Endothelial cell (in vitro differentiated cells): ENCODE measurements around the gene ARRB1. TPM values are rescaled to one million over a fixed set of nuclear protein-coding genes. Genes with fewer than 3 reads are reported as not detected.
A peak's percentile ranks its signal among the peaks of the same experiment; 100 is the strongest.

Experiments
- DNase-seq: peaks from one replicate; pipeline ENCODE4 v3.0.0; 2021; ENCODE audit warnings: low spot score
- H3K27ac Mint-ChIP-seq: one replicate; pipeline ENCODE4 v1.8.0; 2021; ENCODE audit warnings: mixed read lengths, inconsistent platforms; ENCODE audit not compliant: unreplicated experiment
- H3K27me3 Mint-ChIP-seq: one replicate; pipeline ENCODE4 v1.8.0; 2021; ENCODE audit warnings: mild to moderate bottlenecking, moderate library complexity, mixed read lengths, inconsistent platforms; ENCODE audit not compliant: unreplicated experiment
- H3K36me3 Mint-ChIP-seq: one replicate; pipeline ENCODE4 v1.8.0; 2021; ENCODE audit warnings: mild to moderate bottlenecking, low read depth, mixed read lengths, inconsistent platforms; ENCODE audit not compliant: unreplicated experiment
- H3K4me1 Mint-ChIP-seq: one replicate; pipeline ENCODE4 v1.8.0; 2021; ENCODE audit warnings: mild to moderate bottlenecking, mixed read lengths, inconsistent platforms; ENCODE audit not compliant: unreplicated experiment
- H3K4me3 Mint-ChIP-seq: one replicate; pipeline ENCODE4 v1.8.0; 2021; ENCODE audit warnings: mild to moderate bottlenecking, mixed read lengths, inconsistent platforms; ENCODE audit not compliant: unreplicated experiment
- H3K9me3 Mint-ChIP-seq: one replicate; pipeline ENCODE4 v1.8.0; 2021; ENCODE audit warnings: mixed read lengths, inconsistent platforms; ENCODE audit not compliant: unreplicated experiment
- CTCF ChIP-seq: fragments of 200-600 bp; sonication (generic); IDR thresholded peaks from one replicate; pipeline ENCODE4 v1.5.0; 2021; ENCODE audit warnings: antibody characterized with exemption; ENCODE audit not compliant: unreplicated experiment
- total RNA-seq: library from RNA; stranded (reverse); fragmentation: NEBNext Ultra II Directional; extraction: Animal tissue kit (Norgen Biotek cat#: 25700); gene quantifications from one replicate; pipeline ENCODE4 v1.2.1, GENCODE V29; 2021; ENCODE audit not compliant: unreplicated experiment

Gene ARRB1
- total RNA-seq, 1 donor from 2014 or later, result 197 TPM

GRCh38 chr11:75240311-75241035, 111.0 kb downstream of the ARRB1 start, which contains the start of gene TPBGL:
Gene TPBGL (plus strand): TSS chr11:75240774. CDS start chr11:75241050, 276 bp downstream.
- peak; percentile 30 for DNase-seq
- Mint-ChIP-seq H3K9me3 (no peaks in the 10 kb centered on the region), H3K4me1 (peaks cover 17% of the 10 kb centered on the region), H3K27me3 (peaks cover 23% of the 10 kb centered on the region), H3K4me3 (peak within 1 kb of the TSS; percentile 87), H3K36me3 (peaks cover 4% of the 10 kb centered on the region), H3K27ac (no peak within 1 kb of the TSS)
- TF ChIP-seq CTCF, result no peak

GRCh38 chr11:75239531-75240290, 111.8 kb downstream of the ARRB1 start:
- peaks cover 17% of the 10 kb centered on the region for H3K4me1 Mint-ChIP-seq
- H3K27ac Mint-ChIP-seq, result no peak overlapping the region
- H3K27me3 Mint-ChIP-seq, result peaks cover 23% of the 10 kb centered on the region
- H3K36me3 Mint-ChIP-seq, result peaks cover 4% of the 10 kb centered on the region
- H3K4me3 Mint-ChIP-seq, result peak overlapping the region; percentile 87
- no peak for DNase-seq
- no peak for TF ChIP-seq CTCF
- no peaks in the 10 kb centered on the region for H3K9me3 Mint-ChIP-seq

- DNase-seq, result no peak
- Mint-ChIP-seq H3K27me3 (peaks cover 21% of the 10 kb centered on the region), H3K27ac (no peak overlapping the region), H3K4me1 (peaks cover 13% of the 10 kb centered on the region), H3K4me3 (no peak overlapping the region), H3K36me3 (peaks cover 4% of the 10 kb centered on the region), H3K9me3 (no peaks in the 10 kb centered on the region)
- TF ChIP-seq CTCF, result no peak
Observed at GRCh38 chr11:75238595-75239440, 112.6 kb downstream of the ARRB1 start.

GRCh38 chr11:75237050-75237449, 114.4 kb downstream of the ARRB1 start:
- no peak overlapping the region for H3K4me3 Mint-ChIP-seq
- no peaks in the 10 kb centered on the region for H3K4me1 Mint-ChIP-seq
- no peak for TF ChIP-seq CTCF
- H3K27me3 Mint-ChIP-seq, result peaks cover 10% of the 10 kb centered on the region
- no peak for DNase-seq
- no peaks in the 10 kb centered on the region for H3K9me3 Mint-ChIP-seq
- H3K27ac Mint-ChIP-seq, result no peak overlapping the region
- H3K36me3 Mint-ChIP-seq, result no peaks in the 10 kb centered on the region
